GM15510 (cell line): ENCODE results near the gene TM9SF1.
A peak's percentile ranks its signal among the peaks of the same experiment; 100 is the strongest.

Experiments
- POLR2A ChIP-seq: IDR thresholded peaks from 3 replicates; pipeline ENCODE4 v1.6.1; 2011; ENCODE audit warnings: borderline replicate concordance; ENCODE audit not compliant: insufficient read length; ENCODE audit errors: extremely low read depth

The TM9SF1 gene

GRCh38 chr14:24178399-24179178 lies 16.7 kb downstream of the TM9SF1 start:
- TF ChIP-seq POLR2A, result peak; percentile 12

- no peak for TF ChIP-seq POLR2A
Measured at GRCh38 chr14:24177891-24178290, 17.4 kb downstream of the TM9SF1 start.

GRCh38 chr14:24177041-24177825 lies 18.0 kb downstream of the TM9SF1 start:
- no peak for TF ChIP-seq POLR2A

GRCh38 chr14:24176599-24176998 lies 18.6 kb downstream of the TM9SF1 start:
- TF ChIP-seq POLR2A, result no peak

- no peak for TF ChIP-seq POLR2A
Measured at GRCh38 chr14:24172871-24173281, 22.4 kb downstream of the TM9SF1 start.

- no peak for TF ChIP-seq POLR2A
Measured at GRCh38 chr14:24172261-24172860, 22.9 kb downstream of the TM9SF1 start.

- peak; percentile 54 for TF ChIP-seq POLR2A
Measured at GRCh38 chr14:24171422-24172260, 23.6 kb downstream of the TM9SF1 start, which contains the start of gene REC8. REC8 (plus strand) TSS chr14:24172080; CDS start chr14:24172553, 473 bp downstream.

- no peak for TF ChIP-seq POLR2A
Measured at GRCh38 chr14:24167469-24168114, 27.6 kb downstream of the TM9SF1 start.

GRCh38 chr14:24165785-24166184 lies 29.5 kb downstream of the TM9SF1 start:
- TF ChIP-seq POLR2A, result no peak

- no peak for TF ChIP-seq POLR2A
Measured at GRCh38 chr14:24164518-24164991, 30.7 kb downstream of the TM9SF1 start.

GRCh38 chr14:24162093-24162492 lies 33.1 kb downstream of the TM9SF1 start:
- TF ChIP-seq POLR2A, result no peak

GRCh38 chr14:24160850-24161804 lies 34.1 kb downstream of the TM9SF1 start, which contains the start of gene IRF9:
IRF9 (plus strand) TSS chr14:24161265; CDS start chr14:24162145, 880 bp downstream.
- peak; percentile 92 for TF ChIP-seq POLR2A

- no peak for TF ChIP-seq POLR2A
Measured at GRCh38 chr14:24160499-24160849, 34.8 kb downstream of the TM9SF1 start.
